Midbrain (tissue), 1 donor: ENCODE data around the gene APH1B.
"Not testable (repeated sequence)": the region's sequence is repeated elsewhere in the genome, so short reads cannot be mapped to it uniquely, and the experiment has no call there.

Experiments used
- DNase-seq: peaks from one replicate; lab custom pipeline; 2025; lab: John Stamatoyannopoulos, UW

APH1B gene

DNA sequence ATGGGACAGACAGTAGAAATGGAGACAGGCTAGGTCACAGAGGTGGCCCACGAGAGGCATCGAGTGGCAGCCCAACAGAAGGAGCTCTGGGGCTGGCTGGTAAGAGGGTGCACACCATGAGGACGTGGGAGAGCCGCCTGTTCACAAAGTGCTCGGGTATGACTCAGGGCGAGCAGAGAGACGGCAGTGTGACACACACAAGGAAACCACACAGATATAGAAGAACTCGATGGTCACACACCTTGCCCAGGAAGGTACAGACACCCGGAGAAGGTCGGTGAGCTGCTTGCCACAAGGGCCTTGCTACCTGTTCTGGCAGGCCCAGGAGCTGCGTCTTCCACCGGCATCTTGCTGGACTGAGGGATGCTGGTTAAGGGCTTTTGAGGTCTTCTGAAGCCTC is 54.1 kb downstream of the APH1B start:
- no peak for DNase-seq

DNA sequence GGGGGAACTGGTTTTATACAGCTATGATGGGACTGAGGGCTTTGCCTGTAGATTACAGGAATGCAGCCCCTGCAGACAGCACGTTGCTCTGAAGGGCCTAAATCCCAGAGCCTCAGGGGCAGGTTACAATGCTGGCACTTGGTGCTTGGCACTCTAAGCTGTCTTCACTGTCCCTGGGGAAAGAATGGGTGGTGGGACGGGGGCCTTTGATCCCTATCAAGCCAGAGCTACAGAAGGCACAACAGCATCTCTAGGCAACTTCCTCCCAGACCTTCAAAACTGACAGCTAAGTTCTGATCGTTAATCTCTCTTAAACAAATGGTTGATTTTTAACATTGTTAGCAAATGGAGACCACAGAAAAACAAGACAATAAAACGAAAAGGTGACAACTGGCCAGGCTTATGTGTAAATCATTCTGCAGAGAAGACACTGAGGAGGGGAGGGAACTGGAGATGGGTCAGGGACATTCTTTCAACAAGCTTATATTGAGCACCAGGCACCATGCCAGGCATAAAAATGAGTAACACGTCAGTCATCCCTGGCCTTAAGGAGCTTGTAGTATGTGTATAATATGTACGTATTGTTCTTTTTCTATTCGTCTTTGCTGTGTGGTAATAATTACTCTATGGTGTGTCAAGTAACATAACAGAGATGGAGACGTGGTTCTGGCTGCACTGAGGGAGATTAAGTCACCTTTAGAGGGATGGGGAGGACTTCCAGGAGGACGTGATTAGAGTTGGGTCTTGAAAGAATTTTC is 55.1 kb downstream of the APH1B start:
- DNase-seq: no peak

DNA sequence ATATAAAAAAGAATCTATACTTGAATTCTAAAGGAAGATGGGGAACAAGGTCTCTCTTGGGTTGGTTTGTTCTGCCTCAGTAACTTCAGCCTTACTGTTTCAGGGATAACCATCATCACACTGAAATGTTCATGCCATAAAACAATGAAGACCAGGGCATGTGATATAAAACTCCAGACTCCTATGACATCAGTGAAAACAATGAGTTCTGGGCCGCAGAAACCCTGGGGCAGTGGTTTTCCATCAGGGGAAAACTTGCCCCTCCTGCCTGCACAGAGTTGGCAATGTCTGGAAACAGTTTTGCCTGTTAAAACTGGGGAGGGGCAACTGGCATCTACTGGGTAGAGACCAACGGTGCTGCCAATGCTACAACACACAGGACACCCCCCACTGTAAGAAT is 57.4 kb downstream of the APH1B start:
- DNase-seq: no peak

DNA sequence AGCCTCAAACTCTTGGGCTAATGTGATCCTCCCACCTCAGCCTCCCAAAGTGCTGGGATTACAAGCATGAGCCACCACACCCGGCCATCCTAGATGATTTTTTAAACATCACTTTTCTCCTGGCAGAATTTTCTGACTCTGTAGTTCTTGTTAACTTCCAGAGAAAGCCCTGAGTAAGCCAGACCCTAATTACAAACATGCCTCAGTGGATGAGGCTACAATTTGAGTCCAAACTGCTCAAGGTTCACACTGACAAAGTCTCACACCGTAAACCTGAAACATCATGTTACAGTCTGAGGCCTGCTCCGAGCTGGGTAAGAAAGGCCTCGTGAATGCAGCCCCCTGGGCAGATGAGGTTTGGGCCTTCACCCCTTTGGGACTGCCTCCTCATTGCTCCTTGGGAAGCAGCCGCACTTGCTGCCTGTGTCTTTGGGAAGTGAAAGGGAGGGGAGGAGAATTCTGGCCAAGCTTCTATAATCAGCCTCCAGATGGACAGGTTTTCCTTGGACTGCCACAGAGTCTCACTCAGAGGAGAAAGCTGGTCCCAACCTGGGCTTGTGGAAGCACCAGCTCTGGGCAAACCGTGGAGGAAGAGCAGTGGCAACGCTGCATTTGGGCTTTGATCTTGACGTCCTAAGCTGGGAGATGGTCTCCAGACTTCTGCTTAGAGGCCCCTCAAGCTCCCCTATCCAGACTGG is 58.3 kb downstream of the APH1B start:
- no peak for DNase-seq

DNA sequence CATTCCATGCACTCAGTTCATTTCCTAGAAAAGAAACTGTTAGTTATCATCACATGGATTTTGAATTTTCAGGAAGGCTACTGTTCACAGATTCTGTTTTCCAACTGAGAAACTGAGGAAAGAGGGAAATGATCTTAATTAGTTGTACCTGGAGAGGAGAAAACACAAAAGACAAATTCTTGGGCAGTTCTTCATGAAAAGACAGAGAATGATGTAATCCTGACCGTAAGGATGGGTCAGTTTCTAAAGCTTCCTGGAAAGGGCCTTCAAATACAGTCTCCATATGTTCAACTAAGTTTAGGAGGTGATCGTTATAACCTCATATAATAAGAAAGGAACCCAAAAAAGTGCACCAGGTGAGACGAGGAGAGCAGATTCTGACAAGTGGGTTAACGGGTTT is 59.6 kb downstream of the APH1B start:
- no peak for DNase-seq

DNA sequence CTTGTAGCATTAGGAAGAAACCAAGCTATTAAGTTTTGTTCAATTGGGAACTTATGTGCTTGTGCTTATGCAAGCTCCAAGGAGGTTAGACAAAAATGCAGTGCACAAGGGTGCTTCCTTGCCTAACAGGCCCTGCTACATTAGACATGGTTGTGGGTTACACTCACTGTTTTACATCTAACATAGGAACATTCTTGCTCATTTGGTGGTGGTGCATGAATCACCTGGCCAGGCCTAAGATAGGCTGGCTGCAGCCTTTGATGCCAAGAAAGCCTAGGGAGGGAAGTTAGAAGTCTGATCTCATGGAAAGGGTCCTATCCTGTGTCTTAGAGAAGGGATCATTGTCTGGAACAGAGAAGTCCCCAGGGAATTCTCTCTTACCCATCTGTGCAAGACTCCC is 60.8 kb downstream of the APH1B start:
- no peak for DNase-seq

DNA sequence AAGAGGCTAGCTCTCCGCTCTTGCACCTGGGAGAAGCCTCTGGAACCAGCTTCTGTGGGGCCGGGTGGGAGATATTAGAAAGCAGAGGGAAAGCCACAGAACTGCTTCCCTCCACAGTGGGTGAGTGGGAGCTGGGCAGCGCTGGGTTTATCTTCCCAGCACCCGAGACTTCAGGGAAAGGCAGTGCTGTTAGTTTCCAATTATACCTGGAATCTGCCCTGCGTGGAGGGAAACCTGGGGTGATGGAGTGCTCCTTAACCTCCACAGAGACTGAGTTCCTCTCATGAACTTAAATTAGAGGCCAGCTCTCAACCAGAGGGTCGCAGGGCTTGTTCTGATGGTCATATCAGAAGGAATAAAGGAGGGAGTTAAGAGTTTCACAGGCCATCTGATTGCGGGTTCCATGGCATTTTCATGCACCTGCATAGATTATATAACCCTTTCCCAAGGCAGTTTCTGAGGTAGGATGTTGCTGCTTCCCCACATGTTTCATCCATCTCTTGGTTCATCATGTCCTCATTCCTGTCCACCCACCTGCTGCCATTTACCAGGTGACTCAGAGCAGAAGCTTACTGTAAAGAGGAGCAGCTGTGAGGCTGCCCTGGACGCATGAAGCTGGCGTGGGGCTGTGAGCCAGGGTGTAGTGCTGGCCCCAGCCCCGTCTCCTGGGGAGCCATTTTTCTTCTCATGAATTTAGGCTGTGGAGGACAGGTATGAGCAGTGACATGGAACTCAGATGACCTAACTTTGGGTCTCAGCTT is 61.8 kb downstream of the APH1B start:
- DNase-seq: no peak

DNA sequence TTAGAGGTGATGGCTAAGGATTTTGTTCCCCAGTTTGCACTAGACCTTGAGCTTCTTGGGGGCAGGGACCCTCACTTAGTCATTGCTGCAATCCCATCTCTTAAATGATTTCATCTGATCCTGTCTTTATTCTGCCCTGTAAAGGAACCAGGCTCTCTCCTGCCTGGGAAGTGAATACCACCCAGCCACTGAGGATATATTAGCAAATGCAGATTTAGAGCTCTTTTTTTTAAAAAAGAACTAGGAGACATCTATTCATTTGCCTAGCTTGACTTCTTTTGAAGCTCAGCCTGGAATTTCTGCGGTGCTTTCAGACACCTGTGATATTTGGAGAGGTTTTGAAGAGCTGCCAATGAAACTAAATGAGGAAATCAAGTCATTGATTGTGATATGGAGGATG is 62.4 kb downstream of the APH1B start:
- no peak for DNase-seq

DNA sequence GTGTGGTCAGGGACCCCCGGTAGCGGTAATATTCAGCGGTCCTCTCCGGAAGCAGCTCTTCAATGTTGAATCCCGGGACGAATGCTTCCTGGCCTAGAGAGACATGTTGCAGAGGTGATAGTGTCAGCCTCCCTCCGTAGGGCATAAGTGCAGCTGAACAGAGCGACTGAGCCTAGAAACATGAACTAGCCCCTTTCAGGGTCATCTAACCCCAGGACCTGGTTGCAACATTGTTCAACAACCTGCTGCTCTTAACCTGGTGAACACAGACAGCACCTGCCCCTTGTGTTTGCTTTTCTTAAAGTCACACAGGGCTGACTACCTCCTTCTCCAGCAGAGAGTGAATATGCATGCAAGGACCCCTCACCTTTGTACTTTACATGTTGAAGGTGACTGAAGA is 62.9 kb downstream of the APH1B start:
- no peak for DNase-seq

DNA sequence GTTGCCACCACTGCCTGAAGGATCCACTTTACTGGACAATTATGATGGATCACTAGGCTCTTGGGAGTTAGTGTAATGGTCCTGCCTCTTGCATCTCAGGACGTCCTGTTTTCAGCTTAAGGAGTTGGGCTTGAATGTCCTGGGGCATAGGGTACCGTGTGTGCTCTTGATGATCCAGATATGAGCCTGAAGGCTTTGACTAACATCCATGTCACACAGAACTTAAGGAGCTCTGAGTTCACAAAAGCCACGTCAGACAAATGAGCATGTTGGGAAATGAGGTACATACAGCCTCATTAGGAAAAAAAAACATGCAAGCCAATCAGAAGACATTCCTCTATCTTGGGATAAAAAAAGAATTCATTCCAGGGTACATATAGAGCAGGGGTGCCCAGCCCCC is 63.5 kb downstream of the APH1B start:
- DNase-seq: no peak

DNA sequence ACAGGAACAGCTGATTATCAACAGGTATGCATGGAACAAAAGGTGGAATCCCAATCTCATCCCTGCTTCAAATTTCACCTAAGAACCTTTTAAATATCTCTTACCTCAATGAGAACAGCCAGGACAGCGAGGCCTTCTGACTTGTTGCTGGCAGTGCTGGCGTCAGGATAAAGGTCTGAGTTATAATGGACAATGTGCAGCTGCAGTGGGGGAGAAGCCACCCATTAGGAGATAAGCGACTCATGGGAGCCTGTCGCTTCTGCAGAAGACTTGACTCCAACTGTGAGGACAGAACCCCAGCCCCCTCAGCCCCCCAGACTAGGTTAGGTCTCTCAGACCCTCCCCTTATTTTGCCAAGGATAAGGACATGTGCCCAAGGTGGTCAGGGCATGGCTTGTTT is 64.5 kb downstream of the APH1B start:
- DNase-seq: no peak

DNA sequence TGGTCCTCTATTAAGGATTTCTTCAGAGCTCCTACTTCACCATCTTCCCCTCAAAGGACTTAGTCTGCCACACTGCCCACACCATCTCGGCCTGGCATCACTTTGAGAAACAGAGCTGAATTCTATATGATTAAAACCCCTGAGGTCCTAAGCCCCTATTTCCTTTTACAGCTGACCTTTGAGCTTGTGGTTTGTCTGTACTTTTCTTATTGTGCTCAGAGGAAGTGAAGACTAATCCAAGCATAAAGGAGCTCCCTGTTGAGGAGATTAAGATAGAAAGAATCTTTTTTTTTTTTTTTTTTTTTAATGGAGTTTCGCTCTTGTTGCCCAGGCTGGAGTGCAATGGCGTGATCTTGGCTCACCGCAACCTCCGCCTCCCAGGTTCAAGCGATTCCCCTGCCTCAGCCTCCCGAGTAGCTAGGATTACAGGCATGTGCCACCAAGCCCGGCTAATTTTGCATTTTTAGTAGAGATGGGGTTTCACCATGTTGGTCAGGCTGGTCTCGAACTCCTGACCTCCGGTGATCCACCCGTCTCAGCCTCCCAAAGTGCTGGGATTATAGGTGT is 65.7 kb downstream of the APH1B start:
- not testable (repeated sequence) for DNase-seq

DNA sequence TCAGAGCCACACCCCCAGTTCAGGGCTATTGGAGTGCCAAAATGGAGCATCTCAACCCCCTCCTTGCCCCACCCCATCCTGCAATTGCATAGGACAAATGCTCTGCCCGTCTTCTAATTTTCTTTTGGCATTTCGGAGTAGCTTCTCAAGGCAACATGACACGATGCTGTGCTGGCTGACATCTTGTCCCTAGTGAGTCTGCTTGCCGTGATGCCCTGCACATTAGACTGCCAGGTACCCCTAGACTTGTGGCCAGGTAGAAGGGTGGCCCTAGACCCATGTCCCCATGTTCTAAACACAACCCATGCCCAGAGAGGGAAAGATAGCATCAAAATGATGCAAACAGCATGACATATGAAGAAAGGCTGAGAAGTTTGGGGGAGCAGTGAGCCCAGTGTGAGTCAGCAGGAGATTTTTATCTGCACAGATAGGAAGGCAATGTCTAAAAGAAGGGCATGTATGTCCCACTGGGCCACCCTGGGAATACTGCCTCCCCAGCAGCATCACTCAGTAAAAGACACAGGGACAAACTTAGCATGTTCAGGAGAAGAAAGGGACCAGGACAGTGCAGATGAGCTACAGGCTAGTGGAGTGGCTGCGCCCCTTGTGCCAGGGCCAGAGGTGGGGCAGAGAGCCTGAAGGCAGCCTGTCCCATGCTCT is 67.5 kb downstream of the APH1B start:
- DNase-seq: no peak

DNA sequence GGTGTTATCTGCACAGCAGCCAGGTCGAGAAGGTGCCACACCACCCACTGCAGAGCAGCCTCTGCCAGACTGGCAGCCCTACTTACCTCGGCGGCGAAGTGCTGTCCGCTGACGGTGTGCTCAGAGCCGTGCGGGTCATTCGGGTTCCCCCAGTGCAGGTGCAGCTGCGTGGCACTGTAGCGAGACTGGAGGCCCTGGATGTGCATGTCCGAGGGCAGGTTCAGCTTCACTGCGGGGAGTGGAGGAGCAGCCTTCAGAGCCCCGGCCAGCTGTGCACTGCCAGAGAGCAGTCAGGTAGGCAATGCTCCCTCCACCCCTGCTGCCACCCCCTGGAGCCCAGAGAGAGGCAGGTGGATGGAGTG is 68.0 kb downstream of the APH1B start:
- DNase-seq: no peak

DNA sequence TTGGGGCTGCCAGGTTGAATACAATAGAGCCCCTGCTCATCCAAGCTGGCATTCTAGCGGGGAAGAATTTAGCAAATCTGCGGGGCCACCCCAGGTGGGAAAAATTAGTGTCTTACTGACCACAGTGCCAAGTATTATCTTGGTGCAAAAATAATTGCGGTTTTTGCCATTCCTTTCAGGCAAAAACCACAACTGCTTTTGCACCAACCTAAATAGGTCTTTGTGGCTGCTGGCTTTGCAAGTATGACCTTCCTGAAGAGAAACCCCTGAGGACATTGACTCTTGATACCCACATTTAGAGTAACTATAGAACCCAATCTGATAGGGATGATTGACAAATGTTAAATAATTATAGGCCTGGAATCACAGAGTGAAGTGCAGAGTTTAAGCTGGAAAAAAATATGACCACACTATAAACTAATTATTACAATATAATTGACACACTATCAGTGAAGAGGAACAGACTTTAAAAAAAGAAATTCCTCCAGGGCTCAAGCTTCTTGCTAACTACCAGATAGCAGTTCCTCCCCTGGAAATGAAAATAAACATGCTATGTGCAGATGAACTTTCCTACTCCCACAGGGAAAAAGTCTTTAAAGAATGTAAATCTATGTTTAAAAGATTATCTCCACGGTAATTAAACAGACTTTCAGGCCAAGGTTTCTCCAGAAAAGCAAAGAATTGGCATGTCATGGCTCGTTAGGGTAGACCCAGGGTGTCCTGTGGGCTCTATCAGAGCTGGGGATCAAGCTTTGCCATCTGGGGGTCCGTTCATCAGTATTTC is 69.9 kb downstream of the APH1B start:
- DNase-seq: no peak

DNA sequence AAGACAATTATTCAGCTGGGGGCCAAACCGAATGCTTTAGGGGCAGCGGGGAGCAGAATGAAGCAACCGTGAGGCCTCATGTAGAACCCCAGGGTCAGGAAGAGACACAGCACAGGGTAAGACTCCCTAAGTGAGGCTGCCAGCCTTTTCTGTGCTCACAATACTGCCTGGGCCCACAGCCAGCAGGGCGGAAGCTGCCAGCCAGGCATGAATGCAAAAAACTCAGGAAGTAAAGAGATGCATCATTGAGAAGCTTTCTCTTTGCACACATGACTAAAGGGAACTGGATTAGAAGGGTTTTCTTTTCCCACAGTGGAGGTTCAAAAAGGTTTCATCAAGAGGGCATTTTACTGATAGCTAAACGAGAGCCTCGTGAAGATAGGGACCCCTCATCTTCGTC is 71.0 kb downstream of the APH1B start:
- DNase-seq: peak; percentile 68

DNA sequence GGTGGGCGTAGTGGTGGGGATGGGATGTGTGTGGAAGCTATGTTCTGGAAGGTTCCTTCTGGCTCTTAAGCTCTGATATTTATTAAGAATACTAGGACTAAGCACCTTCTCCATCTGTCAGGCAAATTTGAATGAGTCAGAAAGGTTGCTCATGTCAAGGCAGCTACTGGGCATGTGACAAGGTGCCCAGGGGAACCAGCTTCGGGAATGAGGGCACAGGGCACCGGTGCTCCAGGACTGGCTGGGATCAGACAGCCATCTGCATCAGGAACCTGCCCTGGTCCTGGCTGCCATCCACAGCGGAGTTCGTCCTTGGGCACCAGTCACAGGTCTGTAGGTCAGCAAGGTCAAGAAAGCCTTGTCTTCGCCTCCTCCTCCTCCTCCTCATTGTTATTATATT is 71.8 kb downstream of the APH1B start:
- DNase-seq: no peak

DNA sequence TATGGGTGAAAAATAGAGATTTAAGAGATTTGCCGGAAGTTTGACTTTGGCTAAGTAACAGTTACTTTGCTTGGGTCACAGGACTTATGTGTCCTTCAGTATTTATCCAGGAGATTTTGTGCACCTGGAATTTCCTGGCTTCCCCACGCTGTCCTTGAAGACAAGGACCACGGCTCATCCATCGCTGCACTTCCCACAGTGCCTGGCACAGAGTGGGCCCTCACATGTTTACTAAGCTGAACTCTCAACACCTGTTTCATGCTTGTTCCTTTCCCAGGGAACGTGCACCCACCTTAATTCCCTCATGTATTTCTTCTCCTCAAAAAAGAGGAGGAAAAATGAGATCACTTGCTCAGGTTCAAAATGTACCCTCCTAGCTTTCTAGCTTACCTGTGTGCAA is 72.2 kb downstream of the APH1B start:
- no peak for DNase-seq

DNA sequence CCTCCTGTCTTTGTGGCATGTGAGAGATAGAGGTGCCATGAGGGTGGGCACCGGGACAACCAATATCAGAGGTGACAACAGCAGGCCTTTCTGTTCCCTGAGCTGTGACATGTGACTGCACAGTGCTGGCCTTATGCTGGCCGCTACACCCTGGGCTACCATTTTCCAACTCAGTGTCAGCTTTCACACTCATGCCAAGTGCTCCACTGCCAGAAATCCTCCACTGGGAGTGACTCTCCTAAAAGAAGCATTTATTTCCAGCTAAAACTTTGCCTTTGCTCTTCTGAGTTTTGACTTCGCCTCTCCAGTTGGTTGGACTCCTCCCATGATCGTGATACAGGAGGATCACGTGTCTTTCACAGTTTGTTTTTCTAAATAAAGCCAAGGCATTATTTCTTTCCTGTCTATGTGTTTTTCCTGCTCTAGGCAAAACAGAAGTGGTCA is 72.8 kb downstream of the APH1B start:
- peak; percentile 32 for DNase-seq

DNA sequence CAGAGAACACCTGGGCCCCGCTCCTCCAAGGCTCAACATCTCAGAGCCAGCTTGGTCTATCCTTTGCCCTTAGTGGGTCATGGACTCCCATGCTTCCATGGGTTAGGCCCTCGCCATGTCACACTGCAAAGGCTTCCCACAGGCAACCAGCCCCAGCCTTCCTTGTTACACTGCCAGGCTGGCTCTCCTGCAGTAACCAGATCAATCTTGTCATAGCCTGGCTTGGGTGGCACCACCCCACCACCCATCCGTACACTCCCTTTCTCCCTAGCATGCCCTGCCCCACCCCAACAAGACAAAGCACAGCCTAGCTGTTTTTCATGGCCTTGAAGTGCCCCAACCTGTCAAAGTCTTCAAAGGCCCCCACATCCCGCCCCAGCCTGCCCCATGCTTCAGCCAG is 73.8 kb downstream of the APH1B start:
- DNase-seq: no peak

DNA sequence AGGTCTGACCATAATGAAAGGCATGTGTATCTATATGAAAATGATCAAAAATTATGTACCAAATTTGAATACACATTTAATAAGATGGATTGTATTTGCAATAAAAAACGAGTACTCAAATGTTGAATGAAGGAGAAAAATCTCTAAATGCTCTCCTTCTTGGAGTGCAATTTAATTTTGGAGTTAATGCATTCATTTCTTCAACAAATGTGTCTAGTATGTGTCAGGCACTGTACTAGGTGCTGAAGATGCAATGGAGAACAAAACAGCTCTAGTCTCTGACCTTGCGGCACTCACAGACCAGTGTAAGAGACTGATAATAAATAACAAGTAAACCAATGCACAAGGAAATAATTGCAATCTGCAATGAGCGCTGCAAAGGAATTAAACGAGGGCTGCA is 75.4 kb downstream of the APH1B start:
- DNase-seq: no peak
